NCI-H1092 (cell line): ENCODE data around the gene AQP12B.

ENCODE experiments used
- DNase-seq: peaks from one replicate; lab custom pipeline; 2025; lab: John Stamatoyannopoulos, UW

The AQP12B gene

DNA sequence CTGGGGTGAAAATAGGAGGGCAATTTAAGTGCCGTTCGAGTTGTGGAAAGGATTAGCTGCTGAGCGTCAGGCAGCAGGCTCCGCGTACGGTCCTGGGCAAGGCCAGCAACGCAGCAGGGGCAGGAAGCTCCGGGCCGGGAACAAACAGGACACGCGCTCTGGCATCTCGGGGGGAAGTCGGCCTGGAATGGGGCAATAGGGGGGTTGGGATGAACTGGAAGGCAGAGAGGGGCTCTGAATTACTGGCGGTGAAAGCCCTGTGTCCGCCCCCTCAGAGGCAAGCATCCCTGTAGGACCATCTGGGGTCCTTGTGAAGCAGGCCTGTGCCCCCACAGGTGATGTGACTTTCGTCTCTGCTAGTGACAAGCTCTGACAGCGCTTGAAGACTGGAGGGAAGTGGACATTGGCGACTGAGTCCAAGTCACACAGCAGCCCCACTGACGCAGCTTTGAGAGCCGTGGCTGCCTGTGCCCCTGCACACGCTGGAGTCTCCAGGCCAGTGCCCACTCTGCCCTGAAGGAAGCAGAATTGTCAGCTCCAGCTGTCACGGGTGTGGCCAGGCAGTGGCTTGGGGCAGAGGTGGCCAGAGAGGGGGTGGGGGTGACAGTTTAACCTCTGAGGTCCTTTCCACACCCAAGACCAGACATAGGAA is 35.1 kb downstream of the AQP12B start:
- DNase-seq, result no peak

- no peak for DNase-seq
Measured at GRCh38 chr2:240646900-240647502, 35.7 kb downstream of the AQP12B start.

- no peak for DNase-seq
Measured at GRCh38 chr2:240646176-240646899, 36.3 kb downstream of the AQP12B start.

DNA sequence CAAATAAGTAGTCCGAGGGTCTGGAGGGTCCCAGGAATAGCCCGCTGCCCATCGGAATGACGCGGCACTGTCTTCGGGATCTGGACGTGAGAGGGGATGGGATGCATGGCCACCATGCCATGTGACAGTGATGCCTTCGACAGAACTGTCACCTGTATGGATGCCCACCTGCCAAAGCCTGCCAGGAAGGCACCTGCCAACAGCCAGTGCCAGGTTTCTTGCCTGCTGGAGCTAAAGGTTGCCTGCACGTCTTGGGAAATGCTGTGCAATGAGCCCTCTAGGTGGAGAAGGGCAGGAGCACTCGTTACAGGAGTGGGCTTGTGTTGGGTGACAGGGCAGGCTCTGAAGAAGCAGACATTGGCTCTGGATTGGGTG is 36.9 kb downstream of the AQP12B start:
- DNase-seq, result no peak

DNA sequence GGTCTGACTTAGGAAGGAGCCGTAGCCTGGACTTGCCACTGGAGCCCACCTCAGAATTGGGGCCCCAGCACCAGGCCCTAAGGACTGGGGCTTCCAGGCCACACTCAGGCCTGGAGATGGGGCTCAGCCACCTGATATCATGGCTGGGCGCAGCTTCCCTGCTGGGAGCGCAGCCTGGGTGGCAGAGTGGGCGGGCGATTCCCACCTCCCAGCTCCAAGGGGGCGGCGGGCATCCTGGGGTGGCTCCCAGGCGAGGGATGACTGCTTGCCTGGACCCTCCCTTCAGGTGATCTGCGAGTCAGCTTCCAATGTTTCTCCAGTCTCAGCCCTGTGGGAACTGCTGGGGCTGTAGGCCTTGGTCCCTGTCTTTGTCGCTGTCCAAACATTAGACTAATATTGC is 37.3 kb downstream of the AQP12B start:
- DNase-seq, result no peak

DNA sequence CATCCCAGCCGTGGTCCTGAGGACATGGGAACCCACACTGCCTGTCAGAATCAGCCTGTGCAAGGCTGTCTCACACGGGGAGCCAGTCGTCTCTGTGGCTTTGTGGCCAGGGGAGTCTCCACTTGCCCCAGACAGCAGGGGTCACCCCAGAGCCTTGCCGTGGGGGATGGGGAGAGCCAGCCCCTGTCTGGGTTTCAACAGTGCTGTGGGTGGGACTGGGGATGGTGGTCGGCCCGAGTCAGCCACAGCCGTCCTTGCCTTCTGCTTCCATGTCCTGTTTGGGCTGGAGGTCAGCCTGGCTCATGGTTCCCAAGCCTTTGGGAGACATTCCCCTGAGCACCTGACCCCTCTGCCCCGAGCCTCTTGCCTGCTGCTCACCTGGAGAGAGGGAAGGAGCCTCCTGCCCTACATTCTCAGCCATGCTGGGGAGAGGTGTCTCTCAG is 37.8 kb downstream of the AQP12B start:
- DNase-seq, result no peak

GRCh38 chr2:240644171-240644651 is 38.5 kb downstream of the AQP12B start:
- no peak for DNase-seq

- DNase-seq, result no peak
Measured at GRCh38 chr2:240643811-240644150, 38.9 kb downstream of the AQP12B start.

DNA sequence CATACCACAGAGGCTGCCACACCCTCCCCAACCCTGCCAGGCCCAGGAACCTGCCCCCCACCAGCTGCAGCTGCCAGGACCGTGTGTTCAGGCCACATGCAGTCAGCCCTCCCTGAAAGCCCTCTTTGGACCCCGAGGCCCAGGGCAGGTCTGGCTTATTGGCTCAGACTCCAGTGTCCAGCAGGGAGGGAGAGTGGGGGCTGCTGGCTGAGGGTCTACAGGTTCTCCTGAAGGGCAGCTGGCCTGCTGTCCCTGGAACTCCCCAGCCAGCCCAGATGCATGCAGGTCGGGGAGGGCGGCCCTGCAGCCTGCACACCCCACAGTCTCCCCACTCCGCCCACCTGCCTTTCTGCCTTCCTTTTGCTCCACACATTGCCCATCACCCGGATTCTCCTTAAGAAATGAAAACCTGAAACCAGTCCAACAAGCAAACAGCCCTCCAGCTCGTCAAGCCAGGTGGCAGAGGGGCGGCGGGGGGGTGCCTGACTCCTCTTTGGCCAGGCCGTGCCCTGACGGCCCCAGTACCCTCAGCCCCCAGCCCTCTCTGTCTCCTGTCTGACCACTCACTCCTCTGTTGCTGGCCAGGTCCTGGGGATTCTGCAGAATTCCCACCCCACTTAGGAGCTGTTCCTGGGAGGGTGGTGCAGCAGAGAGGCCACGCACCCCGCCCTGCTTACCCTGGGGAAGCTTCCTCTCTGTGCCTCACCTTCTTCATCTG is 39.4 kb downstream of the AQP12B start:
- no peak for DNase-seq

GRCh38 chr2:240642806-240643092 is 39.9 kb downstream of the AQP12B start:
- DNase-seq, result no peak

- no peak for DNase-seq
Measured at GRCh38 chr2:240642061-240642805, 40.5 kb downstream of the AQP12B start.

DNA sequence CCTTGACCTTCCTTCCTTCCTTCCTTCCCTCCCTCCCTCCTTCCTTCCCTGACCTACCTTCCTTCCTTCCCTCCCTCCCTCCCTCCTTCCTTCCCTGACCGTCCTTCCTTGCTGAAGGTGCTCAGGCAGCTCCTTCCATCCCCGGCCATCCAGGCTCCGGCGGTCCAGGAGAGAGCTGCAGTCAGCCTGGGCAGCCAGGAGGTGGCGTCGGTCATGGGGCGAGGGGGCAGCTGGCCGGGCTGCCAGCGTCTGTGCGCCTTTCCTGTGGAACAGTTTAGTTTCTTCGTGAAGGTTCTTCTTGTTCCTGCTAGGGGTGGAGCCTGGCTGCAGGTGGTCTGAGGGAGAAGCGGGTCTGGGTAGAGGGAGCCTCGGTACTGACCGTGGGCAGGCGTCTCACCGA is 41.7 kb downstream of the AQP12B start:
- no peak for DNase-seq

DNA sequence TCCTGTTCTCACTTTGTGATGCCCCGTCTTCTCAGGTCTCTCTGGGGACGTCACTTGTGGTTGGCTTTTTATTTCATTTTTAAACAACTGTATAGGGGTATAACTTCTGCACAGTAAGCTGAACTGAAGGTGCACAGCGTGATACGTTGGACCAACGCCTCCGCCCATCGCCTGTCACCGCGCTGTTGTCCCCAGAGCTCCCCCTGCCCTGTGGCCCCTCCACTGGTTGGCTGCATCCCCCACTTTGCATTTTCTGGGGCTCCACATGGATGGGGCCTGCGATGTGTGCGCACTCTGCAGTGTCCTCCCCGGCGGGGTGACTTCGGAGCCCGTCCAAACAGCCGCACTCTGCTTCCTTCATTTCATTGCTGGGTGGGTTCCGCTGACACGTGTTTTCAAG is 43.1 kb downstream of the AQP12B start:
- DNase-seq, result no peak

DNA sequence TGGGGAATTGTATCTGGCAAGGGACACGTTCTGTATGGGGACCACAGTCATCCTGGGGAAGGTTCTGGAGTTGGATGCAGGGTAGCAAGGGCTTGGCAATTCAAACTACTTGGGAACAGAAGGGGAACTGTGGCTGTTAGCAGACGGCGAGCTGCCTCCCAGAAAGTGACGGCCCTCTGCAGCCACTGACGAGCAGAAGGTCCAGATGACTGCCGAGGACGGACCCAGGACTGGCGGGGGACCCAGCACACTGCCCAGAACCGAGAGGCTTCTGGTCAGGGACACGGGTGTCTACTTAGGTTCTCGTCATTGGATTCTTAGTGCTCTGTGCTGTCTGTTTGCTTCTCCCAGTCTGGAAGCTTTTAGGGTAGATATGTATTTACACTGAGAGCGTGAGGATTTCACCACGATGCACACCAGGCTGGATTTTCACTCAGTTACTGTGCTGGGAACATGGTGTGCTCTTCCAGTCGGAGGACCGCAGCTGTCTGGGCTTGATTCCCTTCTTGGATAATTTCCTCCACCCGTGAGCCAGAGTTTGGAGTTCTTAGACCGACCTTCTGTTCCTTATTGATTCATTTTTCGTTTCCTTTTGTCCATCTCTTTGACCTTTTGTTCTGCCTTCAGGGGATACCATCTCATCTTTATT is 44.0 kb downstream of the AQP12B start:
- DNase-seq, result no peak

DNA sequence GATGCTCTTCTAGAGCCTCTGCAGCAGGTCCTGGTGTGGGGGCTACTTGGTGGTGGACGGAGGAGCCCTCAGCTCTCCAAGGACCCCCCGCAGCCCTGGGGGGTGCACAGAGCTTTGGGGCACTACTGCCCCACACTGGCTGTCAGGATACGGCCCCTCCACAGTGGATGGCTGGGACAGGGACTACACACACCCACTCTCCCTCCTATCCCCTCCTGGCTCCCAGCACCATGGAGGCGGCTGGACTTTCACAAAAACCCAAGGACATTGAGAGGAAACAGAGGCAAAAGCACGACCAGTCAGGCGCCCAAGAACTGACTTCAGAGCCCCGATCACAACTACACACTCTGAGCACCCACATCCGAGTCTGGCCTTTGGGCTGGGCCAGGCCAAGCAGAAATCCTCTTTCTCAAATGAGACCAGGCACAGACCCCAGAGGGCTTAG is 44.8 kb downstream of the AQP12B start:
- no peak for DNase-seq

- no peak for DNase-seq
Measured at GRCh38 chr2:240637116-240637900, 45.4 kb downstream of the AQP12B start.

DNA sequence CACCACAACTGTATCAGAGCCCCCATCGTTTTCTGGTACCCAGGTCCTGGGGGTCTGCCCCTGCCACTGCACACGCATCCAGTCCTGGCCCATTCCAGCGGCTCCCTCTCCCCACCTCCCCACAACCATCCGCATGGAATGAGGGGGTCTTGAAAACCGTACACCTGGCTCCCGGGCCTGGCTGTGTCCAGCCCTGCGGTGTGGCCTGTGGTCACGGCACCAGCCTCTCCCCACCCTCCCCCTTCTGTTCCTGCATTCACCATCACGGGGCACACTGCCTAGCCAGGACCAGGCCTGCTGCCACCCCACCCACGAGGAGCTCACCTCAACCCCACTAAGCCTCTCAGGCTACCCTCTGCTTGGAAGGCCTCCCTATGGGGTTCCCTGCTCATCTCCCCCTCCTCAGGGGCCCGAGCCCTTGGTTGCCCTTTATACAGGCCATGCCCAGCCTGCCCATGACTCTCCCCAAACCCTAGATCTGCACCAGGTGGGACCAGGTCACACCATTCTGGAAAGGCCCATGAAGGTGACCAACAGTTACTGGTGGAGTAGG is 46.0 kb downstream of the AQP12B start:
- DNase-seq, result no peak

DNA sequence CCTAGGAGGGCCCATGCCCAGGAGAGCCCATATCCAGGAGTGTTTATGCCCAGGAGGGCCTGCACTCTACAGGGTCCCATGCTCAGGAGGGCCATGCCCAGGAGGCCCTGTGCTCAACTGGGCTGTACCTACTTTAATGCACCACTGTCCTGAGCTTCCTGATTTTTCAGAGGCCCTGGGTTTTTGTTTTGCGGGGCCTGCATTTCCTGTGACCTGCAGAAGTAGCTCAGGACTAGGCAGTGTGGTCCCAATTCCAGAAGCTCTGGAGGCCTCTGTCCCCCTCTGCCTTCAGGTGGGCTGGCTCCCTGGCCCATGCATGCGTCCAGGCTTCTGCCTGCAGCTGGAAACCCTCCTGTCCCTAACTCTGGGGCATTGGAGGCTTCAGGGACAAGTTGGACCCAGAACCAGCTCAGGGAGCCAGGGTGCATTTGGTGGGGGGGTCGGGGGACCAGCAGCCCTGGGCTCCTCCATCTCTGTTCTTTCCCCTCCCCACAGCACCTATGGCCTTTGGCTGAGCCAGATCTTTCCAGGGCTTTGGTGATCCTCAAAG is 46.6 kb downstream of the AQP12B start:
- no peak for DNase-seq

DNA sequence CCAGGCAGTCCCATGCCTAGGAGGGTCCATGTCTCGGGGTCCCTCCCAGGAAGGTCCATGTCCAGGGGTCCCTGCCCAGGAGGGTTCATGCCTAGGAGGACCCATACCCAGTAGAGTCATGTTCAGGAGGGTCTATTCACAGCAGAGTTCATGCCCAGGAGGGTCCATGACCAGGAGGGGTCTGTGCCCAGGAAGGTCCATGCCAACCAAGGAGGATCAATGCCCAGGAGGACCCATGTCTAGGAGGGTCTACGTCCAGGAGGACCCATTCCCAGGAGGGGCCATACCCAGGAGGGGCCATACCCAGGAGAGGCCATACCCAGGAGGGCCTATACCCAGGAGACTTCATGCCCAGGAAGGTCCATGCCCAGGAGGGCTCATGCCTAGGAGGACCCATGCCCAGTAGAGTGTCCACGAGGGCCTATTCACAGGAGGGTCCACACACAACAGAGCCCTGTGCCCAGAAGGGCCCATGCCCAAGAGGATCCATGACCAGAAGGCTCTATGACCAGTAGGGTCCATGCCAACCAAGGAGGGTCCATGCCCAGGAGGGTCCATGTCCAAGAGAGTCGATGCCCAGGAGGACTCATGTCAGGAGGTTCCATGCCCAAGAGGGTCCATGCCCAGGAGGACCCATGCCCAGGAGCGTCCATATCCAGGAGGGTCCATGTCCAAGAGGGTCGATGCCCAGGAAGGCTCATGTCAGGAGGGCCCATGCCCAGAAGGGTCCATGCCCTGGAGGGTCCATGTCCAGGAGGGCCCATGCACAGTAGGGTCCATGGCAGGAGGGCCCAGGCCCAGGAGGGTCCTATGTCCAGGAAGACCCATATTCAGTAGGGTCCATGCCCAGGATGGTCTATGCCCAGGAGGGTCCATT is 47.3 kb downstream of the AQP12B start:
- DNase-seq, result no peak
